NCI-H1417 (cell line): ENCODE measurements around the gene KIAA1614.
"Not testable (repeated sequence)": the region's sequence is repeated elsewhere in the genome, so short reads cannot be mapped to it uniquely, and the experiment has no call there.

Experiments used
- DNase-seq, 3 experiments: peaks; one replicate each; lab custom pipeline; 2025; lab: John Stamatoyannopoulos, UW

Gene KIAA1614

GRCh38 chr1:180941518-180942275 lies 29.0 kb downstream of the KIAA1614 start:
- DNase-seq, result no peak

- DNase-seq, result no peak
Observed at GRCh38 chr1:180945151-180945550, 32.5 kb downstream of the KIAA1614 start.

- DNase-seq, result peak in 2 of 3 experiments; percentile 78 to 88
Observed at GRCh38 chr1:180945551-180945950, 32.9 kb downstream of the KIAA1614 start.

GRCh38 chr1:180946056-180946455 lies 33.4 kb downstream of the KIAA1614 start:
- no peak for DNase-seq

GRCh38 chr1:180946541-180947498 lies 34.1 kb downstream of the KIAA1614 start:
- no peak for DNase-seq

- no peak for DNase-seq
Observed at GRCh38 chr1:180947499-180947885, 34.8 kb downstream of the KIAA1614 start.

- no peak for DNase-seq
Observed at GRCh38 chr1:180947901-180948640, 35.4 kb downstream of the KIAA1614 start.

GRCh38 chr1:180948641-180949615 lies 36.2 kb downstream of the KIAA1614 start:
- DNase-seq, result no peak

- no peak for DNase-seq
Observed at GRCh38 chr1:180949616-180950000, 36.9 kb downstream of the KIAA1614 start.

- DNase-seq, result no peak
Observed at GRCh38 chr1:180950321-180950720, 37.6 kb downstream of the KIAA1614 start.

- DNase-seq, result no peak
Observed at GRCh38 chr1:180951186-180951745, 38.6 kb downstream of the KIAA1614 start.

GRCh38 chr1:180951836-180952656 lies 39.3 kb downstream of the KIAA1614 start:
- DNase-seq, result no peak

GRCh38 chr1:180952657-180953013 lies 39.9 kb downstream of the KIAA1614 start:
- DNase-seq, result no peak

GRCh38 chr1:180953291-180954004 lies 40.8 kb downstream of the KIAA1614 start:
- DNase-seq, result peak in 2 of 3 experiments; percentile 43 to 45

- DNase-seq, result peak; percentile 15 to 65 (median 65)
Observed at GRCh38 chr1:180954005-180954800, 41.5 kb downstream of the KIAA1614 start.

- no peak for DNase-seq
Observed at GRCh38 chr1:180954801-180955165, 42.1 kb downstream of the KIAA1614 start.

GRCh38 chr1:180956028-180956640 lies 43.4 kb downstream of the KIAA1614 start:
- peak in 2 of 3 experiments; percentile 74 to 85 for DNase-seq

- not testable (repeated sequence) for DNase-seq
Observed at GRCh38 chr1:180959620-180960019, 46.9 kb downstream of the KIAA1614 start.
